Amniotic stem cell (primary cell): ENCODE data around the gene QRICH1.

Experiments
- DNase-seq: peaks from one replicate; lab custom pipeline; 2025; lab: John Stamatoyannopoulos, UW

QRICH1 gene

DNA sequence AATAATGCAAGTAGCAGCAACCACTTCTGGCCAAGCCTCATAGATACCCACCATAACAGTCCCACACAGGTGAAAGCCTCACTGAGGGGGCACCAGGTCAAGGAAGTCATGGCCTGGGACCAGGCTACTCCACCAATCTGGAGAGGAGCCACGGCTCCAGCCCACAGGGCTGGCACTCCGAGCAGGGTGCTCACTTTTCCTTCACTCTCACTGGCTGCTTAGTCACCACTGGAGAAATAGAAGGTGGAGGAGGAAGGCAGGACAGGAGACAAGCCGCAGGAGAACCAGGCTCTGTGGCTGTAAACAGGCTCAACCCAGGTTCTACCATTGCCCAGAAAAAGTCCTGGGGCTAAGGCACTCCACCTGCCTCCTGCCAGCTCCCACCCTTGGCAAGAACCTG lies 25.6 kb upstream of the QRICH1 start:
- DNase-seq: no peak

DNA sequence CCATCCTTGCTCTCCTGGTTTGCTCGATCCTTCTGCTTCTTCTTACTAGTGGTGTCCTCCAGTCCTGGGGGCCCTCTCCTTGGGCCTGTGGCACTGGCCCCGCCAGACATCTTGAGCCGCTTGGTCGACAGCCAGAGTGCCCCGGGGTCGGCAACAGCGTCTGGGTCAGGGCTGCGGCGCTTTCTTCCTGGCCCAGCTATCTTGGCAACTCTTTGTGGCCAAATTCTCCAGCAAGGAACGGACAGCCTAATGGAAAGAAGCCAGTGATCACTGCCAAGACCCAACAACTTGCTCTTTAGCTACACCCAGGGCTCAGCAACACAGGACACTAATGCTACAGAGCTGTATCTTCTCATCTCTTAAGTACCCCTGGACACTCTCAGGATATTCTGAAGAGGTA lies 25.2 kb upstream of the QRICH1 start:
- DNase-seq: no peak

GRCh38 chr3:49112262-49112661 lies 18.4 kb upstream of the QRICH1 start:
- DNase-seq: no peak

DNA sequence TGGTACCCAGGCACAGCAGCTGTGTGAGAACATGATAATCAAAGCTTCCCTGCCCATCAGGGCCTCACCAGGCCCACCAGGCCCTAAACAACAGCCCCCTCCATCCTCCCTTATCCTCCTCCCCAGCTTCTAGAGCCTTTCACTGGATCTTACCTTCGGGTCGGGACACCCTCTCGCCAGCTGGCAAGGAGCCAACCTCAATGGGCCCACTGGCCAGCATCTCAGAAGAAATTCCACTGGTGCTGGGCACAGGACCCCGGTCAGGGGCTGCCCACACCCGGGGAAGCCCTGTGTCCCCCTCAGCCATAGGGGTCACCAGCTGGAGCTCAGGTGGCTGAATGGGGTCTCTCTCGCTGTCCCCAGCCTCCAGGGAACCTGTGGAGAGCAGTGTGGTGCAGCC lies 17.5 kb upstream of the QRICH1 start:
- DNase-seq: no peak

DNA sequence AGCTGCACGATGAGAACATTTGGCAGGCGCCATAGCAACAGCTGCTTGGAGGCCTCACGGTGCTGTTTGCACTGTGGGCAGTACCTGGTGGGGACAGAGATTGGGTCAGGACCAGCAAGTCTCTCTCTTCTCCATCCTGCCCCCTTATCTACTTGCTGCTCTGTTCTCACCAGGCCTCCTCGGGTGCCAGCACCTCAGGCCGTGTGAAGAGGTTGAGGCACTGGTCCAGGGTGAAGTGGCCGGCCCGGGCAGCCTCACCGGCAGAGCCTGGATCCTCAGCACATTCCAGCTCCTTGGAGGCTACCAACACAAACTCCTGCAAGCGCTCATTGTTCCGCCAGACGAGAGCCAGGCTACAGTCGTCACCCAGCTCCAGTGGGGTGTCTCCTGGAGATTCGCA lies 16.9 kb upstream of the QRICH1 start:
- no peak for DNase-seq

- DNase-seq: no peak
Observed at GRCh38 chr3:49108346-49108745, 14.5 kb upstream of the QRICH1 start.

- DNase-seq: peak; percentile 75
Observed at GRCh38 chr3:49104427-49105291, 10.8 kb upstream of the QRICH1 start, which contains the start of gene QARS1. QARS1 (minus strand) TSS chr3:49104757; CDS start chr3:49104733, 24 bp downstream.

DNA sequence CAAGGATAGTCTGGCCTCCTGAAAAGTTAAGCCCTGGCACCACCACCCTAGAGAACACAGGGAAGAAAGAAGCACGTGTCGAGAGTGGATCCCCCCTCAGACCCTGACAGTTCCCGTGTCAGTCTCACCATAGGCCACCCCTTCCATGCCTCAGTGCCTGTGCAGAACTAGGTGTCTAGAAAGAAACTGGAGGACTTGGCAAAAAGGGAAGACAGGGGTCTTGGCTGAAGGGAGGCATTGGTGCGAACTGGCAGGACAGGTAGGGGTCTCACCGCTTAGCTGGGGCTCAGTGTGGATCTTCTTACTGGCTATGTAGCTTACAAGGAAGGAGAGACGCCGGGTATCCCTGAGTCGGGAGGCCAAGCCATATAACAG lies 10.2 kb upstream of the QRICH1 start:
- no peak for DNase-seq

- no peak for DNase-seq
Observed at GRCh38 chr3:49100046-49100615, 6.3 kb upstream of the QRICH1 start.

GRCh38 chr3:49098910-49099630 lies 5.2 kb upstream of the QRICH1 start:
- no peak for DNase-seq

DNA sequence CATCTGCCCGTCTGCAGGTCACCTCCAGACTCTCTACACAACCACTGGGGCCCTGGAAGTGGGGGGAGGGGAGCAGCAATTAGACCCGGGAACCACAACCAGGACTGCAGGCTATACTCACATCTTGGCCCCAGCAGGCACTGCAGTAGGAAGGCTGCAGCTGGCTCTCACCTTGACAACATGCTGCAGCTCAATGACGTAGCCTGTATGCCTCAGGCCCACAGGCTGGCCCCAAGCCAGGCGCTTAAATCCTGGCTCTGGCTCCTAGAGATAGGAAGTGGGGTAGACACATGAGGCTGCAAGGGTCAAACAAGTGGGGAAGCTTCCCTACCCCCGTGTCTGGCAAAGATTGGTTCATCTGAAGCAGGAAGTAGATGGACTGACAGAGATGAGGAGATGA lies 4.6 kb upstream of the QRICH1 start:
- no peak for DNase-seq

- peak; percentile 72 for DNase-seq
Observed at GRCh38 chr3:49092938-49093852, 676 bp downstream of the QRICH1 start.

- DNase-seq: no peak
Observed at GRCh38 chr3:49081429-49081828, 12.4 kb downstream of the QRICH1 start.

DNA sequence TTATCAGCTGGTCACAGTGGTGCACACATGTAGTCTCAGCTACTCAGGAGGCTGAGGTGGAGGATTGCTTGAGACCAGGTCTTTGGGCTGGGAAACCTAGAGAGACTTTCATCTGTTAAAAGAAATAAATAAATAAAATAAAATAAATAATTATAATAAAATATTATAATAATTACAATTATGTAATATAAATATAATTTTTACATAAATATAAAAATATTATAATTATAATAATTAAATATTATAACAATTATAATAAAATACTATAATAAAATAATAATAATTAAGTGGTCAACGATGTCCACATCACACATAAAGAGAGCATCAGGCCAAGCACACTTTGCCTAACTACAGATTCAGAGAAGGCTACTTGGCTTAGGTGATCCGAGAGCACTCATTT lies 14.6 kb downstream of the QRICH1 start:
- DNase-seq: no peak

DNA sequence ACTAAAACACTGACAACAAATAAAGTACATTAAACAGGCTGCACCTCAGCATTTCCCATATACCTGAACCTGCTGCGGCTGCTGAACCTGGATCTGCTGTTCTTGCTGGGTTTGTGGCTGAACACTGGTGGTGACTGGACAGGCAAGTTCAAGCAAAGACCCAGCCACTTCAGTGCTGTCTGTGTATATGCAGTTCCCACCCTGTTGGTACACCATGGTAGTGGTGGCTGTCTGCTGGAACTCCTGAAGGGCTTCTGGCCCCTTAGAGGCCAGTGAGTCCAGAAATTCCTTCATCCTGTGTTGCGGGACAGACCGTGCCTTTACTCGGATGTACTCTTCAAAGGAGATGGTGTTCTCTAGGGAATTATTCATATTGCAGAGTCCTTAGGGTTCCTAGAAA lies 17.2 kb downstream of the QRICH1 start:
- no peak for DNase-seq

GRCh38 chr3:49076116-49076515 lies 17.8 kb downstream of the QRICH1 start:
- no peak for DNase-seq

DNA sequence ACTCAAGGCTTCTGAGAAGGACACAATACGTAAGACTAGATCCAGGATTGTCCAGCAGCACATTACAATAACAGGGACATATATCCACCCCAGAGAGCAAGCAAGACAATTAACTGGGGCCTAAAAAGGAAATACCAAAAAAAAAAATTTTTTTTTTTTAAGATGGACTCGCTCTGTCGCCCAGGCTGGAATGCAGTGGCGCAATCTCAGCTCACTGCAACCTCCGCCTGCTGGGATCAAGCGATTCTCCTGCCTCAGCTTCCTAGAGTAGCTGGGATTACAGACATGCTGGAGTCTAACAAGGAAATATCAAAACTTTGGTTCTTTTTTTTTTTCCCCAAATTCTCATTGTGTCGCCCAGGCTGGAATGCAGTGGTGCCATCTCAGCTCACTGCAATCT lies 35.9 kb downstream of the QRICH1 start:
- no peak for DNase-seq

- no peak for DNase-seq
Observed at GRCh38 chr3:49057268-49057667, 36.6 kb downstream of the QRICH1 start.

DNA sequence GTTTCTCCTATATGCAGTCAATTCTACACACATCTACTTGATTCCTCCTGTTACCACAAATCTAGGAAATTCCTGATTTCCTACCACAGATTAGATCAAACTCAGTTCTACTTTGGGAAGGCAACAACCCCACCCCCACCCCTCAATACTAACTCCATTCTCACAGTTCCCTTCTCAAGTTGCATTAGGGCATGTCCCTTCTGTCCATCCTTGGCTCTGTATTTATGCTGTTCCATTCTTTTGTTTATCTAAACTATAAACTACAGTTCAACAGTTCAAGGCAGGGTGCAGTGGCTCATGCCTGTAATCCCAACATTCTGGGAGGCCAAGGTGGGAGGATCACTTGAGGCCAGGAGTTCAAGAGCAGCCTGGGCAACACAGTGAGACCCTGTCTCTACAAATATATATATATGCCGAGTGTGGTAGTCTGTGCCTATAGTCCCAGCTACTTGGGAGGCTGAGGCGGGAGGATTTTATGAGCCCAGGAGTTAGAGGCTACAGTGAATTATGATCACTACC lies 39.5 kb downstream of the QRICH1 start:
- DNase-seq: no peak

GRCh38 chr3:49053543-49053942 lies 40.3 kb downstream of the QRICH1 start:
- no peak for DNase-seq

DNA sequence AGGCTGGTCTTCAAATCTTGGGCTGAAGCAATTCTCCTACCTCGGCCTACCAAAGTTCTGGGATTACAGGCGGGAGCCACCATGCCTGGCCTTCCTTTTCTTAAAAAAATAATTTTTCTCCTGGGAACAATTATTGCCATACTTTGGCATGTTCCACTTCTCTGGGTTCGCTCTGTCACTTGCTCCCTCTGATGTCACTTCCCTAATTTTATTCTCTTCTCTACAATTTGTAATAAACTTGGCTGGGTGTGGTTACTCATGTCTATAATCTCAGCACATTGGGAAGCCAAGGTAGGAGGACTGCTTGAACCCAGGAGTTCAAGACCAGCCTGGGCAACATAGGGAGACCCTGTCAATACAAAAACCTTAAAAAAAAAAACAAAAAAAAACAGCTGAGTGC lies 58.6 kb downstream of the QRICH1 start:
- no peak for DNase-seq

DNA sequence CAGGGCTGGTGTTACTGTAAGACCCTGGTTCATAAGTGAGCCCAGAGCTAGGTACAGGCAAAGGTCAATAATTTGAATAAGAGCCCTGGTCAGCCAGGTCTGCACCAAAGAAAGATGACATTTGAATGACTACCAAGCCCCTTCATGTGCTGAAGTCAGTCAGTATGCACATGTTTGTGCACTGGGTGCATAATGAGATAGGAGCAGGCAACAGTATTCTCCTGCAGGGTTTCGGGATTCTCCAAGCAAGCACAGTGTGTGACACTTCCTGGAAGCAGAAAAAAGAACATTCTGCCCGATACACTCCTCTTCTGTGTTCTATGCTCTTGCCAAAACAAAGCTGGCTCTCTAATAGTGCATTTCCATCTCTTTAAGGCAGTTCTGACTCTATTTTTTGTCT lies 59.2 kb downstream of the QRICH1 start:
- no peak for DNase-seq
